Measurements from ENCODE around the gene MXRA8.

MXRA8 gene

GRCh38 chr1:1306661-1307260 lies 51.6 kb downstream of the MXRA8 start:
- no peak for DNase-seq (ENCODE audit: low read depth)

GRCh38 chr1:1306070-1306660 lies 52.2 kb downstream of the MXRA8 start:
- no peak for DNase-seq (ENCODE audit: low read depth)

- no peak for DNase-seq (ENCODE audit: low read depth)
These were observed 52.9 kb downstream of the MXRA8 start for GRCh38 chr1:1305300-1306069.

- no peak for DNase-seq (ENCODE audit: low read depth)
These were observed 53.7 kb downstream of the MXRA8 start for GRCh38 chr1:1304331-1305299.

- DNase-seq (ENCODE audit: low read depth): no peak
These were observed 54.6 kb downstream of the MXRA8 start for GRCh38 chr1:1303736-1304135.

- DNase-seq (ENCODE audit: low read depth): no peak
These were observed 55.3 kb downstream of the MXRA8 start for GRCh38 chr1:1302951-1303509.

Data from stimulated activated CD8-positive, alpha-beta memory T cell treated with anti-CD3 and anti-CD28 coated beads, Interleukin-15, amount 100 ng/mL, for 24 hours (primary cell).